HG03066 (cell line): ENCODE results near the gene CALML3.

Experiments
- ATAC-seq: cut with Tn5 transposase; IDR thresholded peaks from one replicate; pipeline ENCODE4 v1.9.1; 2021; ENCODE audit warnings: low read depth; ENCODE audit not compliant: unreplicated experiment

The CALML3 gene

GRCh38 chr10:5565671-5566581 lies 41.2 kb downstream of the CALML3 start:
- no peak for ATAC-seq

- ATAC-seq, result no peak
These were observed 41.9 kb downstream of the CALML3 start for GRCh38 chr10:5566614-5567013.

GRCh38 chr10:5567477-5567876 lies 42.7 kb downstream of the CALML3 start:
- no peak for ATAC-seq

- ATAC-seq, result no peak
These were observed 44.2 kb downstream of the CALML3 start for GRCh38 chr10:5568984-5569383.

- no peak for ATAC-seq
These were observed 44.8 kb downstream of the CALML3 start for GRCh38 chr10:5569568-5569967.

GRCh38 chr10:5570007-5570655 lies 45.4 kb downstream of the CALML3 start:
- ATAC-seq, result no peak

- no peak for ATAC-seq
These were observed 46.4 kb downstream of the CALML3 start for GRCh38 chr10:5570979-5571810.

- ATAC-seq, result no peak
These were observed 47.1 kb downstream of the CALML3 start for GRCh38 chr10:5571826-5572225.

GRCh38 chr10:5573319-5573950 lies 48.7 kb downstream of the CALML3 start:
- ATAC-seq, result no peak

GRCh38 chr10:5573968-5574641 lies 49.3 kb downstream of the CALML3 start:
- no peak for ATAC-seq

- ATAC-seq, result no peak
These were observed 49.9 kb downstream of the CALML3 start for GRCh38 chr10:5574642-5575131.

GRCh38 chr10:5575144-5575481 lies 50.4 kb downstream of the CALML3 start:
- no peak for ATAC-seq

GRCh38 chr10:5575482-5576153 lies 50.9 kb downstream of the CALML3 start:
- no peak for ATAC-seq

- no peak for ATAC-seq
These were observed 51.5 kb downstream of the CALML3 start for GRCh38 chr10:5576154-5576748.
